GM21619 (cell line): Measurements from ENCODE around the gene SH2D4B.

ENCODE experiments used
- ATAC-seq: cut with Tn5 transposase; IDR thresholded peaks from one replicate; pipeline ENCODE4 v1.9.1; 2021; ENCODE audit not compliant: unreplicated experiment

The SH2D4B gene

GRCh38 chr10:80503584-80504157, 34.0 kb upstream of the SH2D4B start:
- no peak for ATAC-seq

GRCh38 chr10:80504158-80504811, 33.4 kb upstream of the SH2D4B start:
- ATAC-seq, result no peak

- ATAC-seq, result no peak
Measured at GRCh38 chr10:80504897-80505465, 32.7 kb upstream of the SH2D4B start.

GRCh38 chr10:80506189-80506575, 31.5 kb upstream of the SH2D4B start:
- ATAC-seq, result no peak

GRCh38 chr10:80506836-80507487, 30.7 kb upstream of the SH2D4B start:
- no peak for ATAC-seq

- ATAC-seq, result no peak
Measured at GRCh38 chr10:80509108-80509402, 28.6 kb upstream of the SH2D4B start.

- no peak for ATAC-seq
Measured at GRCh38 chr10:80509403-80510161, 28.1 kb upstream of the SH2D4B start.

GRCh38 chr10:80512031-80512526, 25.6 kb upstream of the SH2D4B start:
- no peak for ATAC-seq

- ATAC-seq, result no peak
Measured at GRCh38 chr10:80513106-80513505, 24.6 kb upstream of the SH2D4B start.

GRCh38 chr10:80515511-80515910, 22.2 kb upstream of the SH2D4B start:
- ATAC-seq, result no peak

GRCh38 chr10:80515941-80516340, 21.8 kb upstream of the SH2D4B start:
- no peak for ATAC-seq

- no peak for ATAC-seq
Measured at GRCh38 chr10:80516506-80517075, 21.1 kb upstream of the SH2D4B start.

- no peak for ATAC-seq
Measured at GRCh38 chr10:80517416-80518142, 20.1 kb upstream of the SH2D4B start.

- no peak for ATAC-seq
Measured at GRCh38 chr10:80518143-80518806, 19.4 kb upstream of the SH2D4B start.

GRCh38 chr10:80518807-80519360, 18.8 kb upstream of the SH2D4B start:
- ATAC-seq, result no peak

- ATAC-seq, result no peak
Measured at GRCh38 chr10:80519936-80520650, 17.6 kb upstream of the SH2D4B start.

- no peak for ATAC-seq
Measured at GRCh38 chr10:80520661-80521470, 16.8 kb upstream of the SH2D4B start.

GRCh38 chr10:80522756-80523363, 14.8 kb upstream of the SH2D4B start:
- no peak for ATAC-seq
